Left lung (tissue), 10 donors: Measurements from ENCODE around the gene PEPD. TPM values are rescaled to one million over a fixed set of nuclear protein-coding genes. Genes with fewer than 3 reads are reported as not detected.

Source experiments
- ATAC-seq: fragments of 200-7000 bp; cut with Tn5 transposase; one replicate; pipeline ENCODE4 v1.9.1; 2020; ENCODE audit warnings: moderate library complexity
- DNase-seq, 4 donors: peaks; one replicate each; pipeline ENCODE4 v3.0.0-alpha.2; 2013 to 2020
- H3K27ac ChIP-seq, 2 donors: fragments of 200-600 bp; sonication (generic) in 1 of 2; one replicate each; pipeline versions ENCODE4 v1.5.0 to v1.8.0; 2020 to 2021
- H3K27me3 ChIP-seq, 2 donors: fragments of 200-600 bp; sonication (generic) in 1 of 2; one replicate each; pipeline versions ENCODE4 v1.5.0 to v1.8.0; 2020 to 2021
- H3K36me3 ChIP-seq, 2 donors: fragments of 200-600 bp; sonication (generic) in 1 of 2; one replicate each; pipeline versions ENCODE4 v1.5.0 to v1.8.0; 2020 to 2021
- H3K4me1 ChIP-seq, 2 donors: fragments of 200-600 bp; one replicate each; pipeline ENCODE4 v1.8.0; 2021
- H3K4me3 ChIP-seq, 2 donors: fragments of 200-600 bp; sonication (generic) in 1 of 2; one replicate each; pipeline versions ENCODE4 v1.5.0 to v1.8.0; 2020 to 2021; ENCODE audit warnings: mild to moderate bottlenecking in 1 of 2
- H3K9me3 ChIP-seq, 2 donors: fragments of 200-600 bp; sonication (generic) in 1 of 2; one replicate each; pipeline versions ENCODE4 v1.5.0 to v1.8.0; 2020 to 2021
- intact Hi-C, 2 donors: fragments of 100-400 bp; cut with DNase I; formaldehyde crosslinking; loops; one replicate each; pipeline versions ENCODE4 v1.11.2 to v1.14.2; 2022
- polyA plus RNA-seq, 6 donors: library from polyadenylated mRNA; unstranded; fragments of 120-200 nt; gene quantifications; one replicate each; pipeline ENCODE4 v1.2.1, GENCODE V29; 2013; ENCODE audit not compliant: insufficient read length in 6 of 6
- total RNA-seq, 2 donors: library from RNA; stranded (reverse); fragmentation: NEBNext Ultra II Directional; extraction: Animal tissue kit (Norgen Biotek cat#: 25700); gene quantifications; one replicate each; pipeline ENCODE4 v1.2.1, GENCODE V29; 2021
- TF ChIP-seq, protein P1 (sequence below), 2 donors: fragments of 200-600 bp; sonication (generic) in 1 of 2; IDR thresholded peaks; one replicate each; pipeline versions ENCODE4 v1.5.0 to v1.8.0; 2021; ENCODE audit warnings: antibody characterized with exemption in 2 of 2
- donor health status: DM: no; HTN: yes; CAD: no.
- donor health status: DM: no; HTN: no; CAD: no.

The PEPD gene
- total and polyA plus RNA-seq, 8 donors = 41.2 to 90.1 (median 46.2) TPM

DNA sequence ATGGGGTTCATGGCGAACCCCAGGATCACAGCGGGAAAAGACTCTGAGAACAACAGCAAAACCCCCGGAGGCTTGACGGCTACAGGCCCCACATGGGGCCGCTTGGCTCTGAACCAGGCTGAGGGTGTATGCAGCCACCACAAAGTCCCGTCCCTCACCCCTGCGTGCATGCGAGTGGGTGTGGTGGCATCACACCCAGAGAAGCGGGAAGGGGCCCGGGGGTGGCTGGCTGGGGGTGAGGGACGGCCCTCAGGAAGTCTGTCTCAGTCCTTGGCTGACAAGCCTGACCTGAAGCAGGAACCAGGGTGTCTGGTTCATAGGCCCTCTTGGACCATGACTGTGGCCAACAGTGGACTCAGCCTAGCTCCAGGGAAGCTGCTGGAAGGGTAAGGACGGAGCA, 113.9 kb downstream of the PEPD start:
- Histone ChIP-seq H3K36me3 (peaks cover 0 to 22% of the 10 kb centered on the region in 2 donors), H3K4me3 (no peak overlapping the region), H3K27me3 (no peaks in the 10 kb centered on the region), H3K27ac (no peak overlapping the region), H3K9me3 (no peaks in the 10 kb centered on the region), H3K4me1 (peaks cover 0 to 11% of the 10 kb centered on the region in 2 donors)
- ATAC-seq = no peak
- intact Hi-C loops = loop anchor here in 1 of 2 donors (2.0 kb wide), 1 partner anchor 165 kb away; no protein-coding TSS in a partner anchor
- DNase-seq = peak in 1 of 4 donors; percentile 69
- TF ChIP-seq, protein P1, sequence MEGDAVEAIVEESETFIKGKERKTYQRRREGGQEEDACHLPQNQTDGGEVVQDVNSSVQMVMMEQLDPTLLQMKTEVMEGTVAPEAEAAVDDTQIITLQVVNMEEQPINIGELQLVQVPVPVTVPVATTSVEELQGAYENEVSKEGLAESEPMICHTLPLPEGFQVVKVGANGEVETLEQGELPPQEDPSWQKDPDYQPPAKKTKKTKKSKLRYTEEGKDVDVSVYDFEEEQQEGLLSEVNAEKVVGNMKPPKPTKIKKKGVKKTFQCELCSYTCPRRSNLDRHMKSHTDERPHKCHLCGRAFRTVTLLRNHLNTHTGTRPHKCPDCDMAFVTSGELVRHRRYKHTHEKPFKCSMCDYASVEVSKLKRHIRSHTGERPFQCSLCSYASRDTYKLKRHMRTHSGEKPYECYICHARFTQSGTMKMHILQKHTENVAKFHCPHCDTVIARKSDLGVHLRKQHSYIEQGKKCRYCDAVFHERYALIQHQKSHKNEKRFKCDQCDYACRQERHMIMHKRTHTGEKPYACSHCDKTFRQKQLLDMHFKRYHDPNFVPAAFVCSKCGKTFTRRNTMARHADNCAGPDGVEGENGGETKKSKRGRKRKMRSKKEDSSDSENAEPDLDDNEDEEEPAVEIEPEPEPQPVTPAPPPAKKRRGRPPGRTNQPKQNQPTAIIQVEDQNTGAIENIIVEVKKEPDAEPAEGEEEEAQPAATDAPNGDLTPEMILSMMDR (IDR thresholded peaks at IDR 0.05) = no peak

DNA sequence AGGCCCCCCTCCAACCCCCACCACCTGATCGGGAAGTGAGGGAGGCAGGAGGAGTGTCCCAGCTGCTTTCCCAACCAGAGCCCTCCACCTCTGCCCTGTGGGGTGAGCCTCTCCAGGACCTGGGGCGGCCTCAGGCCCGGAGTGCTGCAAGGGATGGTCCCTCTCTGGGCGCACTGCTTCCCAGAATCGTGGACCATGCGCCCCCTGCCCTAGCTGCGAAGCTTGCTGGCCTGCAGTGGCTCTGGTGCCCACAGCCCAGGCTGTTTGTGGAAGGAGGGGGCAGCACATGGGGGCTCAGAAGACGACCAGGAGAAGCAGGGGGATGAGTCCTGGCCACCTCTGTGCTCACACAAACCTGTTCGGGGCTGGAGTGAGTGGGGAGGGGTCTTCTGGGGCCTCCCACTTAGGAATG, 114.4 kb downstream of the PEPD start:
- TF ChIP-seq, protein P1 (IDR thresholded peaks at IDR 0.05) = peak in 1 of 2 donors; percentile 65
- ATAC-seq = no peak
- Histone ChIP-seq H3K9me3 (no peaks in the 10 kb centered on the region), H3K27me3 (no peaks in the 10 kb centered on the region), H3K4me1 (peaks cover 0 to 11% of the 10 kb centered on the region in 2 donors), H3K36me3 (peaks cover 0 to 22% of the 10 kb centered on the region in 2 donors), H3K4me3 (no peak overlapping the region), H3K27ac (no peak overlapping the region)
- DNase-seq = peak in 1 of 4 donors; percentile 73
- intact Hi-C loops = loop anchor here in 1 of 2 donors (2.0 kb wide), 1 partner anchor 164 kb away; no protein-coding TSS in a partner anchor

DNA sequence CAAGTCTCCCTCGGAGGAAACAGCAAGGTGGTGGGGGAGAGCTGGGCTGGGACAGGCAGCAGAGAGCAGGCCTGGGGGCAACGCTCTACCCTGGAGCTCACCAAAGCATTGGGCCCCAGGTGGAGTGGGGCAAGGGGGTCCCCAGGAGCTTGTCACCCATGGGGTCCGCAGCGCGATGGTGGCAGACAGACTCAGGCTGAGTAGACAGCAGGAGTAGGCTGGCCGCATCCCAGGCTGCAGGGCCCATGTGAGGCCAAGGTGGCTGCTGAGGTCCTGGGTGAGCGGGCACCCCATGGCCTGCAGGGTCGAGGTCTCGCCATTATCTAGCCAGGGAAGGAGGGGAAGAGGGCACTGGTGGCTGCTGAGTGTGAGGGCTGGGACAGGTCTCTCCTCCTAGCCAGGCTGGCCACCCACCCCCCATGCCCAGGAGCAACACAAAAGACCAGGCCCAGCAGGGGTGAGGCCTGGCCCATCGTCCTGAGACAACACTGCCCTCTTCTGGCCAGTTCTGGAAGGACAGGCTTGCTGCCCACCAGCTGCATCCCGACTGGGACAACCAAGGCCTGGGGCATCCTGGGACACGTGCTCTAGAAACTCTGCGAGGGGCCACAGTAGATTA, 115.0 kb downstream of the PEPD start:
- Histone ChIP-seq H3K27me3 (no peaks in the 10 kb centered on the region), H3K36me3 (peaks cover 0 to 19% of the 10 kb centered on the region in 2 donors), H3K4me1 (peaks cover 0 to 11% of the 10 kb centered on the region in 2 donors), H3K9me3 (no peaks in the 10 kb centered on the region), H3K27ac (no peak overlapping the region), H3K4me3 (no peak overlapping the region)
- intact Hi-C loops = loop anchor here in 1 of 2 donors (2.0 kb wide), 1 partner anchor 164 kb away; no protein-coding TSS in a partner anchor
- peak in 3 of 4 donors; percentile 74 to 89 (median 79) for DNase-seq
- TF ChIP-seq, protein P1 (IDR thresholded peaks at IDR 0.05) = peak; percentile 94 to 98
- ATAC-seq = peak; percentile 78

DNA sequence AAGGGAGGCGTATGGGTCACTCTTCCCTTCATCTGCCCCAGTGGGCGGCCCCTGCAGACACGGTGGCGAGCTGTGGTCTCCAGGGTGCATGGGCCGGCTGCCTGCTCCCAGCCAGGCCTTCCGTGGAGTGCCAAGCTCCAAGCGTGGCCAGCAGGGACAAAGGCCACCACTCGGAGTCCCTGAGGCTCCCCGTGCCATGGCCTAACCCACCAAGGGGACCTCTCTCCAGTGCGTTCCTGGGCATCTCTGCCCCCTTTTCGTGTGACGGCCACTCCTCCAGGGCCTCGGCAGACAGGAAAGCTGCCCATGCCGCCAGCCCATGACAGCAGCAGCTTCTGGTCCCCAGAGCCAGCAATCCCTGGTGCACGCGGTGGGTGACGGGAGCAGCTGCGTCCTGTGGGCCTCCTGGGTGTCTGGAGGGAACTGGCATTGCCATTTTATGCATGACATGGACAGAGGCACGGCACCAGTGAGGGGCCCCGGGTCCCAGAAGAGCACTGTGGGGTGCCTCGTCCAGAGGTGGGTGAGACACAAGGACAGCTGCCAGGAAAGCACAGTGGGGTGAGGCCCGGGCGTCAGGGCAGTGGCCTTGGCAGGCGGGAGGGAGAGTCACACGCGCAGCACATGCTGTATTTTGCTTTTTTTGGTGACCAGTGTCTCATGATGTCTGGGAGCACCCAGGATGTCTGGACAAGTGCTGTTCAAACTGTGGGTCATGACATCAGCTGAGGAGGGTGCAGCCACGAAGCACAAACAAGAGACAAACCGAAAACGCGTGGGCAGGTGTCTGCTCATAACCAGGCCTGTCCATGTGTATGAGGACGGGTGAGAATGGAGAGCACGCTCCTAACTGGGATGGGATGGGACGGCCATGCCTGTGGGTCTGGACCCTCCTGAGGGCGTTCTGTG, 115.8 kb downstream of the PEPD start:
- intact Hi-C loops = loop anchor here in 1 of 2 donors (2.0 kb wide), 1 partner anchor 163 kb away; no protein-coding TSS in a partner anchor
- peak in 2 of 4 donors; percentile 24 to 64 for DNase-seq
- Histone ChIP-seq H3K4me1 (peaks cover 0 to 11% of the 10 kb centered on the region in 2 donors), H3K27ac (no peak overlapping the region), H3K4me3 (no peak overlapping the region), H3K27me3 (no peaks in the 10 kb centered on the region), H3K9me3 (no peaks in the 10 kb centered on the region), H3K36me3 (peaks cover 0 to 11% of the 10 kb centered on the region in 2 donors)
- no peak for ATAC-seq
- TF ChIP-seq, protein P1 (IDR thresholded peaks at IDR 0.05) = no peak

DNA sequence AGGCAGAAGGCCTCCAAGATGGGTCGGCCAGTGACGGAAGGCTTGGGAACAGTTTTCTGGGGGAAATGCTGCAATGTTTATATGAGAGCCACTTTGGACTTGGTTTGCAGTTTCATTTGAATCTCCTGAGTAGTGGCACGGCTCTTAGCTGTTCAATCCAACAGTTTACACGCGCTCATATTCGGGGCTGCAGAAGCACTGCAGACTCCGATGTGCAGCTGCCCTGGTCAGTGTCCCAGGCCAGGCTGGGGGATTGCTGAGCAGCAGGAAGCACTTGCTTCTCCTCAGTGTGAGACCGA, 116.4 kb downstream of the PEPD start:
- Histone ChIP-seq H3K4me1 (peaks cover 0 to 11% of the 10 kb centered on the region in 2 donors), H3K27ac (no peak overlapping the region), H3K27me3 (no peaks in the 10 kb centered on the region), H3K4me3 (no peak overlapping the region), H3K36me3 (peaks cover 0 to 5% of the 10 kb centered on the region in 2 donors), H3K9me3 (no peaks in the 10 kb centered on the region)
- intact Hi-C loops = no loop called here
- ATAC-seq (no peak), DNase-seq (no peak)
- TF ChIP-seq, protein P1 (IDR thresholded peaks at IDR 0.05) = no peak
